Ectodermal cell (in vitro differentiated cells): Measurements from ENCODE around the gene TUBB4B.

Experiments
- H3K27ac ChIP-seq: 2 replicates; pipeline ENCODE4 v1.7.0; 2013; ENCODE audit warnings: mild to moderate bottlenecking, low read depth, low read length; ENCODE audit not compliant: insufficient read depth, poor library complexity, severe bottlenecking
- H3K27me3 ChIP-seq: 2 replicates; pipeline ENCODE4 v1.7.0; 2013; ENCODE audit warnings: mild to moderate bottlenecking, low read length; ENCODE audit not compliant: insufficient read depth, control insufficient read depth, poor library complexity, severe bottlenecking
- H3K36me3 ChIP-seq: one replicate; pipeline ENCODE4 v1.7.0; 2013; ENCODE audit warnings: low read length; ENCODE audit not compliant: control insufficient read depth, insufficient read depth
- H3K4me1 ChIP-seq: one replicate; pipeline ENCODE4 v1.7.0; 2013; ENCODE audit warnings: low read length; ENCODE audit not compliant: control insufficient read depth, insufficient read depth
- H3K4me3 ChIP-seq: 2 replicates; pipeline ENCODE4 v1.7.0; 2013; ENCODE audit warnings: low read depth, low read length, control low read depth; ENCODE audit not compliant: insufficient read depth
- H3K9me3 ChIP-seq: 2 replicates; pipeline ENCODE4 v1.7.0; 2013; ENCODE audit warnings: mild to moderate bottlenecking, low read length, moderate library complexity; ENCODE audit not compliant: control insufficient read depth
- WGBS, 2 experiments: methylation state at CpG; one replicate each; pipeline ENCODE4 v1.1.7; 2013; ENCODE audit warnings: missing lambda C conversion rate in 2 of 2; 5-methylcytosine and 5-hydroxymethylcytosine counted together

Gene TUBB4B

DNA sequence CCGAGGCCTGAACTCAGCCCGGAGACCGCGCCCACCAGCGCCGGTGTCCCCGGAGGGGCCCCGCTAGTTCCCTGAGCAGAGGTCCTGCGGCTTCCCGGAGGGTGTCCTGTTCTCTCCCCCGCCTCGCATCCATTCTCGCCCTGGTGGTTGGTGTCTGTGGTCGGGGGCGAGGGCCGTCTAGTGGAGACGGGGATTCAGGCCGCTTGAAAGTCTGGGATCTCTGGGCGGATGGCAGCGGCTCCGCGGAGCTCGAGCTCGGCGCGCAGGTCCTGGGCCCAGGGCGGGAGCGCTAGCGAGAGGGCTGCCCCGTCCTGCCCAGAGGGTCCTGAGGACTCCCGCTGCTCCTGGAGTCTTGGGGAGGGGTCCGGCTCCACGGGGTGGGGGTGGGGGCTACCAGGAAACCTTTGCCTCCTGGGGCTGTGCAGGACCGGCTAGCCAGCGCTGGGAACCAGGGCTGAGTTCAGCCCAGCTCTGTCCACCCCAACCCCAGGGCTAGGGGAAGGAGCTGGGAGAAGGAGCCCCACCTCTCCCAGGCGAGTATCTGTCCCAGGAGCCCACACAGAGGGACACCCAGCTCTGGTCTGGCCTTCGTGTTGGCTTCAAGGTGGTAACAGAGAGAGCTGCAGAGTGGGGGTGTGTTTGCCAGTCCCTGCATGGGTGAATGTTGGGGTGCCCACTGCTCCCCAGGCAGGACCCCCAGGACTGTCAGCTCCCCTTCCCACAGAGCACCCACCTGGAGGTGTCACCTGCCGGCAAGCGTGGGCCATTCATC lies 40.4 kb downstream of the TUBB4B start:
- WGBS, 2 experiments, result 79 to 81% methylated on average over 39 of the region's 39 CpGs
- no peak overlapping the region for H3K27ac ChIP-seq
- H3K4me1 ChIP-seq, result peaks cover 14% of the 10 kb centered on the region
- H3K4me3 ChIP-seq, result no peak overlapping the region
- H3K36me3 ChIP-seq, result no peaks in the 10 kb centered on the region
- peaks cover 19% of the 10 kb centered on the region for H3K27me3 ChIP-seq
- H3K9me3 ChIP-seq, result no peaks in the 10 kb centered on the region

DNA sequence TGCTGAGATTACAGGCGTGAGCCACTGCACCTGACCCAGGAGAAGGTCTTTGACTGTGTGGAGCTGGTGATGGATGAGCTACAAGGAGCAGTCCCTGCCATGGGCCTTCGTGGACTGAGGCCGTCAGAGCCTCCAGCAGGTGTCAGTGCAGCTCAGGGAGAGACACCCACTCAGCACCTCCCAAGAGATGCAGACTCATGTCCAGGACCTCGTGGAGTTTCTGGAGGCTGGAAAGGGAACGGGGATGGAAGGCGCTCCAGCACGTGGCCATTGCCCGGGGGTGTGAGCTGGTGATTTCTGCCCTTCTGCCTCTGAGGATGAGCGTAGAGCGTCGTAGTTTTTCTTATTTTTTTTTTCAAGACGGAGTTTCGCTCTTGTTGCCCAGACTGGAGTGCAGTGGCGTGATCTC lies 45.9 kb downstream of the TUBB4B start:
- Histone ChIP-seq H3K4me3 (no peak overlapping the region), H3K36me3 (no peaks in the 10 kb centered on the region), H3K27ac (no peak overlapping the region), H3K27me3 (no peaks in the 10 kb centered on the region), H3K9me3 (no peaks in the 10 kb centered on the region), H3K4me1 (no peaks in the 10 kb centered on the region)
- WGBS, 2 experiments, result 66 to 67% methylated on average over 14 of the region's 14 CpGs

DNA sequence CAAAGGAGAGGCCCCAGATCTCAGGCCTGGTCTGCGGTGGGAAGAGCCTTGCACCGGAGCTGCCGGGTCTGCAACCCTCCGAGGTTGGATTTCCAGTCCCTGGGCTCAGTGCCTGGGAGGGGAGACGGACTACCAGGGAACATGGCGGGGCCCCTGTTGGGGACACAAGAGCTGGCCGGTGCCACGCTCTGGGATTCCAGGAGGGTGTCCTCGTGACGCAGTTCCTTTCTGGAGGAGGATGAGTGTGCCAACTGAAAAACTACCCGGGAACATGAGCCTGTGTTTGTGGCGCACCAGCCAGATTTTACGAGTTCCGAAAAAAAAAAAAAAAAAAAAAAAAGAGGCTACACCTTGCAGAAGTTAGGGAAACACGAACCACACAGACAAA lies 52.0 kb downstream of the TUBB4B start:
- H3K36me3 ChIP-seq, result no peaks in the 10 kb centered on the region
- no peaks in the 10 kb centered on the region for H3K9me3 ChIP-seq
- H3K27me3 ChIP-seq, result peaks cover 40% of the 10 kb centered on the region
- H3K4me3 ChIP-seq, result no peak overlapping the region
- H3K27ac ChIP-seq, result no peak overlapping the region
- H3K4me1 ChIP-seq, result peaks cover 15% of the 10 kb centered on the region
- WGBS, 2 experiments, result 90 to 91% methylated on average over 15 of the region's 15 CpGs
